GM21528 (cell line): ENCODE results near the gene ALK.

Experiments used
- ATAC-seq: cut with Tn5 transposase; IDR thresholded peaks from one replicate; pipeline ENCODE4 v1.9.1; 2021; ENCODE audit warnings: mild to moderate bottlenecking, moderate library complexity; ENCODE audit not compliant: unreplicated experiment, low FRiP score

ALK gene

DNA sequence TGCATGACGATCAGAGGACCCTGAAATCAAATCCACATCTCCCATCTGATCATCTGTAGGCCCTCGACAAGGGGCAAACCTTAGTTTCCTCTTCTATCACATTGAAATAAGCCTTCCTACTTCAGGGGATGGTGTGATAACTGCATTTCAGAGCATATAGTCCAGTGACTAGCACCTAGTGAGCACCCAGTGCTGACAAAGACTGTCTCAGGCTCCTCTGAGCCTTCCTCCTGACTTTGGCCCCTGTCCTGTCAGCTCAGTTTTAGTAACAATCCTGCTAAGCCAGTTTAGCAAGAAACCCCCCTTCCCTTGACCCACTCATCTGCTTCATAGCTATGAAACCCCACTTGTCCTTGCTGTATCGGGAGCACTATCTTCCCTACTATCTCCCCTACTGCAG lies 304.0 kb downstream of the ALK start:
- no peak for ATAC-seq

DNA sequence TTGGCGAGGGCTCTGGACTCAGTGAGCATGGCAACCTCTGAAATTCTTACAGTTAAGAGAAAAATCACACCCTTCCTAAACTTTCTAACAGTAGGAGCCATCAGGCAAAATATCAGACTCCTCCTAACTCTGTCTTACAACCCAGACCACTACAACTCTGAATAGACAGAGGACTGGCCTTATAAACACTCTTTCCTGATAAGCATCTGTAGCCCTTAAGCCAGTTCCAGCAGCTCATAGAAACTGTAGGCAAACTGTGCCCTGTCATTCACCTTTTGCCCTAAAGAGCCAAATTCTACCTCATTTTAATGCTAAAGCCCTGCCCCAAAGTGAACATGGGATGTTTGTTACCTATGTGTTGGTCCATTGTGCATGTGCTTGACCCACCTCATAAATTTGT lies 304.8 kb downstream of the ALK start:
- ATAC-seq = no peak

DNA sequence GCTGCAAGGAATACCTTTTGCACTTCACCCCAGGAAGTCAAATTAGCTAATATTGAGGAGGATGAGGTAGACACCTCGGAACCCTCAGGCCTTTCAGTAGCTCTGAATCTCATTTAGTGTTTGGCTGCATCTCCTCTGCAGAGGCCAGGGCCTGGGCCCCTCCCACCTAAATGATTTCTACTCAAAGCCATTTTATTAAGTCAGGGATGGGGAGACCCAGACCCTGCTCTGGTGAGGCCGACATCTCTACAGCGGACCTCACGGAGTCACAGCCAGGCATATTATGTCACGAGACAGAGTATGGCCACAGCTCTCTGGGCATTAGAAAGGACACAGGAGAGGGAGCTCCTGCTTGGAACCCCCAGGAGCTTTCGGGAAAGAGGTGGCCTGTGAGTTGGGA lies 305.5 kb downstream of the ALK start:
- ATAC-seq = no peak

DNA sequence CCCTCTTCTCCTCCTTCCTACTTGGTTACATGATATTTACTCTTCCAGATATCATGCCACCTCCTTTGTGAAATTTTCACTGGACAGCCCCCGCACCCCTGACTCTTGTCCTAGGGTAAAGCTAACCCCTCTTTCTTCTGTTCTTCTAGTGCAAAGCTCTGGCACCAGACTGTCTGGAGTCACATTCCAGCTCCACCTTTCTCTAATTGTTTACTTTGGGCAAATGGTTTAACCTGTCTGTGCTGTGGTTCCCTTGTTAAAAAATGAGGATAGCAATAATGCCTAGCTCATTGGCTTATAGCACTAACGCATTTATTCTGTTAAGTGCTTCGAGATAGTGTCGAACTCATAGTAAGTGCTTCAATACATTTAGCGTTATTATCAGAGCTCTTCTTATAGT lies 306.2 kb downstream of the ALK start:
- no peak for ATAC-seq

DNA sequence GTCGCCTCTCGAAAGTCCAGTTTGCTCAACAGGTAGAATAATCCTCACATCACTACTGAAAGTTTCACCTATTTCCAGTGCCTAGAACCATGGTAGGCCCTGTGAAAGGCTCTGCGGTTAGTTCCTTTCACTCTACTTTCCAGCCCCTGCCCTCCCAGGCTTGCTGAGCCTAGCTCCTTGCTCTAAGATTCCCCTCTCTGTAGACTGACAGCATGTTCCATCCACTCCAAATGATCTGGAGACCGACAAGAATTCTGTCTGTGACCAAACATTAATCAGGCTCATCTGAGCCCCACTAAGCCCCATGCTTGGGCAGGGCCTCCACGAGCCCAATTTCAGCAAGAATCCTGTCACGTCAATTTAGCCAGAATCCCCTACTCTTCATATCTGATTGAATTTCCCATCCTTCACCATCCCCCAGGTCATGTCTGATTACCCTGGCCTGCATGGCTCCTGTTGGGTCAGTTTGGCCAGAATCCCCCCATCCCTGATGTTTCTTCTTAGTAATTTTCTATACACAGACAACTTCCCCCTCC lies 307.0 kb downstream of the ALK start:
- no peak for ATAC-seq

DNA sequence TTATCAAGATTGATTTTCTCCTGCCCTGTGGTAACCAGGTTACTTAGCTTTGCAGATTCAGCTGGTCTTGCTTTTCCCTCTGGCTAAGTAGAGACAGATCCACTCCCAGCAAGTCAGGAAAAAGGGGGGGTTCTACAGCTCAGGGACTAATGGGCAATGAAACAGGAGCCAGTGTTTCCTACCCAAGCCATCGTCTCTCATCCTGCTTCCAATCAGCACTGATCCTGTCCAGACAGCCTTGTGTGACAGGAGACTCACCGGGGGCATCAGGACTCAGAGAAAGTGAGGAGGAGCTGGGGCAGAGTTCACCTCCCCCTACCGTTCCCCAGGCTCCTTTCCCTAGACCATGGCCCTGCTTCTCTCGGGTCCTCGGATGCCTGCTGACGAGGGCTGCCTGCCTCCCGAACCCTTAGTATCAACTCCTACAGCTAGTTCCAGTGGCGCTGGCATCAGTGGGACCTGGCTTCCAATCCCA lies 307.6 kb downstream of the ALK start:
- no peak for ATAC-seq

DNA sequence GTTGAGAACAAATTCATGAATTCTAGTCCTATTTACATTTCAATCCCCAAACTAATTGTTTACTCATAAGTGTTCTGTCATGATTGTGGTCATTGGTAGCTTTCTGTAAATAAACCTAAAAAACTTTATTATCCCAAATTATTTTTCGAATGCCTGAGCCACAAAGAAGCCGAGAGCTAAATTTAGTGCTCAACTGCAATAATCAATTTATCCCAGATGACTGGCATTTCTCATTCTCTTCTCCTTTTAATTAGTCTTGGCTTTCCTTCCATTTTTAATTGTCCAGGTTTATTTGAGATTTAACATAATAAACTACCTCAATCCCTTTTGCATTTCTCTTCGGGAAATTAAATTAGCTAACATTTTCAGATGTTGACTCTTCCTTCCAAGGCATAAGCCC lies 308.3 kb downstream of the ALK start:
- ATAC-seq = no peak

DNA sequence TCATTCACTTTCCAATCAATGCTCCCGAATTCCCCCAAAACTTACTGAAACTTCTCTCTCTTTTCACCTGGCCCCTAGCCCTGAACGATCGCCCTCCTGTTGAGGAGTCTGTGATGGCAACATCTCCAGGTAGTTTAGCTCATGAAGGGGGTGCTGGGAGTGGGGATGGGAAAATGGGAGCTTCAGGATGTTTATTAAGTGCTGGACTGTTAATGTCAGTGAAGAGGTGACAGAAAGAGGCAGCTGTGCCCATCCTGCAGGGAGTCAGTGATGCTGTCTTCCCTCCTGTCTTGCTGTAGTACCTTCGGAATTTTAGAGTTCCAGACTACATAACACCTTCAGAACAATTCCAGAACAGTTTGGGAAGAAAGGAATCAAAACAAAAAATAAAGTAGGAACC lies 308.8 kb downstream of the ALK start:
- no peak for ATAC-seq

DNA sequence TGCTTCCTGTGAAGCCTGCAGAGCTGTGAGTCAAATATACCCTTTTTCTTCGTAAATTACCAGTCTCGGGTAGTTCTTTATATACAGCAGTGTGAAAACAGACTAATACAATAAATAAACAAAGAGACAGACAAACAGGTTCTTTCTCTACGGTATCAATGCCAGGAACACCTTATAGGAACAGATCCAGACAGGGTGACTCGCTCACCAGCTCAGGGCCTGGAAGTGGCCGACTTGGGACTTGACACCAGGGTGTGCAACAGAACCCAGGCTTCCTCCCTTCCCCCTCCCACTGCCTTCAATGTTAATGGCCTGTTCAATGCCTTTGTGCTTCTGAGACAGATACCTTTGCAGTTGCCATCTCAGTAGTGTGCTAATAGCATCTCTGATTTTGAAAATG lies 309.5 kb downstream of the ALK start:
- no peak for ATAC-seq

DNA sequence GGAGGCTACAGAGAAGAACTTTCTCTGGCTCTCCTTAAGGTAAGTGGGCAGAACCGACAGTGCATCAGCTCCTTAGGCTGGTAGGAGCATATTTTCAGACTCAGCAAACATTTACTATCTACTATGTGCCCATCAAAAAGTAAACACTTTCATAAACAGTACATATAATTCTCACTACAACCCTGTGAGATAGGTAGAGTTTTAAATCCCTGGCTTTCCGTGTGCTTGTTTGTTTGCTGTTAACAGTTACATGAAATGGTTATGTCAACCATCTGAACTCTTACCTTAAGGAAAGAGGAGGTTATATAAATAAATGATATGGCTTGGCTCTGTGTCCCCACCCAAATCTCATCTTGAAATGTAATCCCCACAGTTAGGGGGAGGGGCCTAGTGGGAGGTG lies 310.1 kb downstream of the ALK start:
- no peak for ATAC-seq

DNA sequence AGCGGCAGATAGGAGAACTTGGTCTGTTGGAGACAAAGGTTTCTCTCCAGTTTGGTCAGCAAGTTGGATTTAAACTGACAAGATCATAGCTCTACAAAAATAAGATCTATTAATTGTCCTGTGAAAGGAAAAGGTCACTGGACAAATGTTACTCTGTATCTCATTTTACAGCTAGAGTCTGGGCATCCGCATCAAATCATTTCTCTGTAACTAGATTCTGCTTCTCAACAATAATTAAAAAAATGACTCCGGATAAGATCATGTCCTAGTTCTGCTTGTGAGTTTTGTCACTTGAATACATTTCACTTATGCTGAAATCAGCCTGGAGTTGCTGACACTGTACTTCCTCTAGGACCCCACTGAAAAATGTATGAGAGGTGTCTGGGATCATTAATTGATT lies 310.8 kb downstream of the ALK start:
- ATAC-seq = no peak

DNA sequence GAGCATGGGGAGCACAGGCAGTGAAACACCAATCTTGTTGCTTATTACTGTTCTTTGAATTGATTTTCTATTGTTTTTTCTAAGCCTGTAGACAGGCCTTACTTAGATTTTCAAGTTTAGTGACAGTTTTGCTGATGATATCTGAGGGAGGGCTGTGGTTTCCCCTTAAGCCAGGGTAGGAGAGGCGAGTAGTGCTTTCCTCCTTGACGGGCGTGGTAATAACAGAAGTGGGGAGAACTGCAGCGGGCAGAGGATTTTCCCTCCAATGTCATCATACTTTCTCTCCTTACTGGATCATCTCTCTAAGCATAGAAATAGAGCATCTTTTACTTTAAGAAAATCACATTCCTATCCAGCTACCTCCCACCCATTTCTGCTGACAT lies 314.4 kb downstream of the ALK start:
- ATAC-seq = no peak

DNA sequence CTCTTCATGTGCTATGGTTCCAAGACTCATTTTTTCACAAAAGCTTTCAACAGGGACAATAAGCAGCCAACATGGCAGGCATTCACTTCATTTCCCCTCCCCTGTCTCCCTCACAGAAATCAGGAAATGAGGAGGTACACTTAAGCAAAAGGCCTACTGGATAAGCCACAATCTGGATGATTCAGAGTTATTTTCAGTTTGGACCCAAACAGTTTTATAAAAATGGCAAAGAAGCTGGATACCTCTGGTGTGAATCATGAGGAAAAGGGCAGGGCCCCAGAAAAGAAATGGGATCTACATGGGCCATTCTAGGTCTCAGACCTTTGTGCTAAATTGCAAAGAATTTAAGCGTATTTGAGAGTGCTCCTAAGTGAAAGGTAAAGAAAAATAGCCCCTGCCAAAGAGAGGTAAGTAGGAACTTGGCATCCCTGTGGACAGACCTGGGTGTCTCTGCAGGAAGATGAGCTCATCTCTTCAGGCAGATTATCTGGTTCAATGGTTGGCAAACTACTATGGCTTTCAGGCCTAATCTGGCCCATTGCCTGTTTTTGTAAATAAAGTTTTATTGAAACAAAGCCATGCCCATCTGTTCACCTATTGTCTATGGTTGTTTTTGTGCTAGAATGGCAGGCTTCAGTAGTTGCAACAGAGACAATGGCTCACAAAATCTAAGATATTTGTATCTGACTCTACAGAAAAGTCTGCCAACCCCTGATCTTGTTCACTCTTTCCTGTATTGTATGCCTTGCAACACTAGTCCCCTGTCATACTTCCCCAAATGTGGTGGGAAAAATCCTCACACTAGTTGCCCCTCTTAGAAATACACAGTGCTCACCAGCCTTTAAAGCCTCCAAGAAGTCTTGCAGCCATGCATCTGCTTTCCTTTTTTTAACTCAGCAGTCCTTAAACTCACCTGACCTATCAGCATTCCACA lies 315.0 kb downstream of the ALK start:
- no peak for ATAC-seq

DNA sequence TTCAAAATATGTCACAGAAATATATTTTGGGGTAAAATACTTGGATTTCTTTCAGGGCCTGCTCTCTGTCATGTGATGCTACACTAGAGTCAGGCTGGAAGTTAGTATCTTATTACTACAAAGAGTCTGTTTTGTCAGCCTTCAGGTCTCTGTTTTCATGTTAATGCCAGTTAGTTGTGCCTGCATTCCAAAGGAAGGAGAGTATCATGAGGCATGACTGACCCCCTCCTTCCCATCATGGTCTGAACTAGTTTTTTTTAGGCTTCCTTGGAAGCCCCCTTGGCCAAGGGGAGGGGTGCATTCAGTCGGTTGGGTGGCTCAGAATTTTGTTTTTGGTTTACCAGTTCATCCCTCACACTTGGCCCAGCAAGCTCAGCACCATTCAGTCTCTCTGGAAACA lies 318.0 kb downstream of the ALK start:
- ATAC-seq = no peak

DNA sequence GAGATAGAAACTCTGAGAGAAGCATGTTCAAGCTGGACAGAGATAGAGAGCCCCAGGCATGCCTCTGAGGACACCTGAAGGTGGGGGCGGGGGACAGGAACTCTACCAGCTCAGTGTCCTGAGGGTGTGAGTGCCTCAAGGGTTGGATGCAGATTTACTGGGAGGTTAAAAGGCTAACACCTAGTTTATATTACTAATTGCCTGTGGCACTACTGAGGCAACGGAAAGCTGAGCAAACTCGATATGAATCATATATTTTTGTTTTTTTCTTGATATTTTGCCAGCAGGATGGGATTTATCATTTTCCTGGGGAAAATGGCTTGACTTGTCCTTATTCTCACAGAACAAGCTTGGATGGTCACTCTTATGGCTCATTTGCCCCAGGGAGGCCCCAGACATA lies 319.5 kb downstream of the ALK start:
- ATAC-seq = no peak

DNA sequence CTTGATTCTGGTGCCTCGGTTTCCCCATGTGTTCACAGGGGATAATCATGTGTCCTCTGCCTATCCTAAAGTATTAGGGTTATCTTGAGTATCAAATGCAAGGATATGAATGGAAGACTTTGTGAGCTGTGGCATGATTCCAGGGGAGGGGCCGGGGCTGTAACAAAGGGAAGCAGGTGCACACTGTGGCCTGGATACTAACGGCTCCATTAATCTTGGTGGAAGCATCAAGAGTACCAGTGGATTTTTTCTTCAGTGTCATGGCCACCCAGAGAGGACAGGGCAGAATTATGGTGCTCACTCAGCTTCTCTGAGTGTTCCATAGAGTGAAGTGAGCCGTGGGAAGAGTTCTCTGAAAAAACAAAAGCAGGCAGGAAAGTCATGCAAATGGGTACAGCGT lies 320.1 kb downstream of the ALK start:
- no peak for ATAC-seq

DNA sequence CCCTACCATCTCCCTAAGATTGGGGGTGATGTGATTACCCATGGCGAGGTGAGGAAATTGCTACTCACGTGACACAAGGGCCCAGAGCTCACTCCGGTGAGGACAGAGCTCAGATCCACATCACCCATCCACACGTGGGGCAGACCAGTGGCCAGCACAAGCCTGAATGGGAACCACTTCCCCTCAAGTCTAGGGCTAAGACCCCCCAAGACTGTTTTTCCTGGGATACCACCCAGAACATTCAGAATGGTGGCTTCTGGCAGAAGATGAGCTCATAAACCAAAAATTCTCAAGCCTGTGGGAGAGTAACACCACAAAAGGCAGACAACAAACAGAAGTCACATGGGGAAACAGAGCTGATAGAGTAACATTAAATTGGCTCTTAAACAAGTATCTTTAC lies 321.4 kb downstream of the ALK start:
- no peak for ATAC-seq

DNA sequence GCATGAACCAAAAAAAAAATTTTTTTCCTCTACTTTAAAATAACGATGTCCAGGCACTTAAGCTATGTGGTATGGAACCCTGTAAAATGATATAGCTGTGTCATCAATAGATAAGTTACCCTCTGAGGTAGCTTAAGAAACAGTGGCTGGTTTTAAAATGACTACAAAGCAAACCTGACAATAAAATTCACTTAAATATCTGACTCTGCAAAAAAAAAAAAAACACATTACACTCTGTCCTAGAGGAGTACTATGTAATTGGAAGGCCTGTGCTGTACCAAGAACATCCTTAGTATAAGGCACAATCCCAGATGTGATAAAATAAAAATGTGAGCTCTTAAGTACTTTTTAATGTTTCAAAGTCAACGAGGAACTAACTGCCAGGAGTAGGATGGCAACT lies 322.4 kb downstream of the ALK start:
- ATAC-seq = no peak

DNA sequence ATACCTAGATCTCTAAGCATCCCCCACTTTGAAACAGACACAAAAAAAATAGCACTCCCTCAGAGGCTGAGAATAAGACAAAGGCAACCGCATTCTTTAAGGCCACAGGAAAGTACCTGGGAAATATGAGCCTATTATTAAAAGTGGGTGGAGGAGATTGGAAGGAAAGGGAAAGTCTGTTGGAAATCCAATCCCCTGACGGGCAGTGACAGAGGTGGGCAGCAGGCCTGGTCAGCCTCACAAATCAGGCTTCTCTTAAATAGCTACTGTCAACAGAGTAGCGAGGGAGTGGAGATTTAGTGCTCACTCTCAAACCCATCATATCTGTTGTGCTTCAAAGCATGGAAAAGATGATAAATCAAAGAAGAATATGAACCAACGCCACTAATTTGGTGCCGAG lies 324.4 kb downstream of the ALK start:
- no peak for ATAC-seq

DNA sequence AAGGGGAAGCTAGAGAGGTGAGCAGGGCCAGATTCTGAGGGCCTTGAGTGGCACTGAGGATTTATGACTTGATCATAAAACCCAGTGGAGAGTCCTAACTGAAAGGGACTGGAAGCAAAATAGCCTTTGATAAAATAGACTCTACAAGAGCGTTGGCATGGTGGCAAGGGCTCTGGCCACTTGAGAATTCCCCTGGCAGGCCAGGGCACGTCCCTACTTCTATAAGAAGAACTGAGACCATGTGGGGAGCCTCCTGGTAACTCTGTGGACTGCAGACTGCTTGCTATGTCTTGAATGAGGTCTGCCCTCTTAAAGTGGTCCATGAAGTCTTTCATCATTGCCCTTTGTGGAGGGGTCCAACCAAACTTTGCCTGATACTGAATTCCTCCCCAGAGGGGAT lies 324.8 kb downstream of the ALK start:
- ATAC-seq = no peak

DNA sequence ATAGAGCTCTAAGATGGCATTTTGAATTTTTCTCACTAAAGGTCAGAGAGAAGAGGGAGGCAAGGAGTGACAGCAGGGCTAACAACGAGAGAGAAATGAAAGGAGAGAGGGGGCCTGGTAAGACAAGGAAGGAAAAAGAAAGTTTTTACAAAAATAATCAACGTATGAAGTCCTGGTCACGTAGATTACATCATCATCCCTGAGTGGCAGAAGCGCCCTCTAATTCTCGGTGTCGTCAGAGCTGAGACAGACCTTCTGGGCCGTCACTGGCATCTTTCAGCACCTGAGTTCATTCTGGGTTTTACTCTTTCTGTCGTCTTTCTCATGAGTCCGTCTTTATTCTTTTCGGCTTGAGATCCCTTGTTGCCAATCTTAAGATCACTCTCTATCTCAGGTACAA lies 329.8 kb downstream of the ALK start:
- ATAC-seq = no peak

DNA sequence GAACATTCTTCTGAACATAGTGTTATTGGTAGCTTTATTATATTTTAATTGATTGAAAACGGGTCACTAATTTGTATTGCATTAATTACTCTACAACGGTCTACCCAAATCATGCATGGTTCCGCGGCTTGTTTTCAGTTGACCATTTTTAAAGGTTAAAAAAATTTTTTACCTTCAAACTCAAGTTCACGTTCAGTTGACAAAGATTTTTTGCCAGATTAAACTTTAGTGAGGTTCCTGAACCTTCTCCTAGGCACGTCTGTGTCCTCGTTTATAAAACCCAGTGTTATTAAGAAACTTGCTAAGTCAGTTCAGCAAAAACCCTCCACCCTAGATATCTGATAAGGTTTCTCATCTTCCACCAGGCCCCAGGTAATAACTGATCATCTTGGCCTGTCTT lies 331.2 kb downstream of the ALK start:
- no peak for ATAC-seq
